ELF-1 (cell line): ENCODE results near the gene RNF111.
"Not testable (repeated sequence)": the region's sequence is repeated elsewhere in the genome, so short reads cannot be mapped to it uniquely, and the experiment has no call there.

Experiments used
- DNase-seq: peaks from one replicate; pipeline ENCODE4 v3.0.0-alpha.2; 2016; ENCODE audit warnings: low read depth, low spot score

The RNF111 gene

DNA sequence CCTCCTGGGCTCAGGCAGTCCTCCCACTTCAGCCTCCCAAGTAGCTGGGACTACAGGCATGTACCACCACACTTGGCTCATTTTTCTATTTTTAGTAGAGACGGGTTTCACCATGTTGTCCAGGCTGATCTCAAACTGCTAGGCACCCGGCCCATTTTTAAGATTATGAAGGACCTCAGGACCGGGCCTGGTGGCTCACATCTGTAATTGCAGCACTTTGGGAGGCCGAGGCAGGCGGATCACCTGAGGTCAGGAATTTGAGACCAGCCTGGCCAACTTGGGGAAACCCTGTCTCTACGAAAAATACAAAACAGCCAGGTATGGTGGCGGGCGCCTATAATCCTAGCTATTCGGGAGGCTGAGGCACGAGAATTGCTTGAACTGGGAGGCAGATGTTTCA, 12.8 kb downstream of the RNF111 start:
- not testable (repeated sequence) for DNase-seq

DNA sequence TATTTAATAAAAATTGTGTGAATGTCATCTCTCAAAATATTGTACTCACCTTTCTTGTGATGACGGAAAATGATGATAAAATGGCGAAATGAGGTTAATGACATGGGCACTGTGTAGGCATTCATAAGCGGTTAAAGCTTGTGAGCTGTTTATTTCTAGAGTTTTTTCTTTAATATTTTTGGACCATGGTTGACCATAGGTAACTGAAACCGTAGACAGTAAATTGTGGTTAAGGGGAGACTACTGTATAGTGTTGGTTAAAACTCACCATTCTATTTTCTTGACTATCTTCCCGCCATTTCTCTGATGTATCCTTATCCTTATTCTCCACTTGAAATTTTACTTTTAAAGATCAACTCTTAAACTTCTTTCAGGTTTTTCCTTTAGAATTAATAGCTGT, 14.5 kb downstream of the RNF111 start:
- no peak for DNase-seq

DNA sequence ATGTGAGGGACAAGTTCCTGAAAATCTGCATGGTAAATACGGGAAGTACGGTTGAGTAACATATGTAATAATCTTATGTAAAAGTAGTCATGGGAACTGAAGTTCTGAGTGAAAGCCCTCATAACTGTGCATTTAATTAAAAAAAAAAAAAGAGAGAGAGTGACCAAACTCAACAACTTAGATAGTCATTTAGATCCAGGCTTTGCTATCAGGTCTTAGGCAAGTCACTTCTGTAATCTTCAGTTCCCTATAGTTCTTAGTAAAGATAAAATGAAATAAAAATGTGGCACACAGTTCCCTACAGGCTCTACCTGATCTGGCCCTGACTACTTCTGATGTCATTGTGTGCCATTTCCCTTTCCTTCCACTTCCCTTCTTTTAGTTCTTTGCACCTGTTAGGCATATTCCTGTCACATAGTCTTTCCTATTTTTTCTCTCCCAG, 15.0 kb downstream of the RNF111 start:
- no peak for DNase-seq

DNA sequence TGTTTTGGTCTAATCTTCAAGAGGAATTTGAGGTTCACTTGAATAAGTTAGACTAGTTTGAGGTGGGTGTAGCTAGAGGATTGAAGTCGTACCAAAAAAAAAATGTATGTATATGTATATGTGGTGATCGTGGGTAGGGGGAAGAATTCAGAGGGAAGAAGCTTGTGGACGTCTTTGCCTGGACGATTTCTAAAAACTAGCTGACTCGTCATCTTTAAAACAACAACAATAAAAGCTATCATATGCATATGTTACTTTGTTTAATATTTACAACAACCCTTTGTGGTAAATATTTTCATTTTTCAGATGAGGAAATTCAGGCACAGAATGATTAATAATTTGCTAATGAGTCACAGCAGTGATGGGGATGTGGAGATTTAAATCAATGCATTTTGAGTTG, 18.1 kb downstream of the RNF111 start:
- DNase-seq, result no peak

DNA sequence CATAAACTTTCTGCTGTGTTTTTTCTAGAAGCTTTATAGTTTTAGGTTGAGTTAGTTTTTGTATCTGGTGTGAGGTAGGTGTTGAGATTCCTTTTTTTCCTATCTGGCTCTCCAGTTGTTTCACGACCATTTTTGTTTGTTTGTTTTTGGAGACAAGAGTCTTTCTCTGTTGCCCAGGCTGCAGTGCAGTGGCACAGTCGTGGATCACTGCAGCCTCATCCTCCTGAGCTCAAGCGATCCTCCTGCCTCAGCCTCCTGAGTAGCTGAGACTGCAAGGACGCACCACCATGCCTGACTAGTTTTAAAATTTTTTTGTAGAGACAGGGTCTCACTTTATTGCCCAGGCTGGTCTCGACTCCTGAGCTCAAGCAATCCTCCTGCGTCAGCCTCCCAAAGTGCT, 20.6 kb downstream of the RNF111 start:
- no peak for DNase-seq

DNA sequence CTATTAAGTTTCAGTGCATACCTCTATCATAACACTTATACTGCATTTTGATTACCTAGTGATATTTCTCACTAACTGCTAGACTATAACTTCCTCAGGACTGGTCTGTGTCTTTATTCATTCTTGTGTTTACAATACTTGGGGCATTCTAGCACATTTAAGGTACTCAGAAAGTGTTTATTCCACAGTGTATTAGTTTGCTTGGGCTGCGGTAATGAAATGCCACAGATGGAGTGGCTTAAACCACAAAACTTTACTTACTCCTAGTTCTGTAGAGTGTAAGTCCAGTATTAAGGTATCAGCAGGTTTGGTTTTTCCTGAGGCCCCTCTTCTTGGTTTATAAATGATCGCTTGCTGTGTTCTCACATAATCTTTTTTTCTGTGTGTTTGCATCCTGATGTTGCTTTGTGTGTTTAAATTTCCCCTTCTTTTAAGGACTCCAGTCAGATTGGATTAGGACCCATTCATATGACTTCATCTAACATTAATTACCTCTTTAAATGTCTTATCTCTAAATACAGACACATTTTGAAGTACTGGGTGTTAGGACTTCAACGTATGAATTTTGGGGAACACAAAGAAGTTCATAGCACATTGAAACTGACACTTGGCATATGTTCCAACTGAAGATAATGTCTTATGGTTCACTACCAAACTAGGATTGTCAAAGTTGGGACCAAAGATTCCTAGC, 23.9 kb downstream of the RNF111 start:
- DNase-seq, result no peak

DNA sequence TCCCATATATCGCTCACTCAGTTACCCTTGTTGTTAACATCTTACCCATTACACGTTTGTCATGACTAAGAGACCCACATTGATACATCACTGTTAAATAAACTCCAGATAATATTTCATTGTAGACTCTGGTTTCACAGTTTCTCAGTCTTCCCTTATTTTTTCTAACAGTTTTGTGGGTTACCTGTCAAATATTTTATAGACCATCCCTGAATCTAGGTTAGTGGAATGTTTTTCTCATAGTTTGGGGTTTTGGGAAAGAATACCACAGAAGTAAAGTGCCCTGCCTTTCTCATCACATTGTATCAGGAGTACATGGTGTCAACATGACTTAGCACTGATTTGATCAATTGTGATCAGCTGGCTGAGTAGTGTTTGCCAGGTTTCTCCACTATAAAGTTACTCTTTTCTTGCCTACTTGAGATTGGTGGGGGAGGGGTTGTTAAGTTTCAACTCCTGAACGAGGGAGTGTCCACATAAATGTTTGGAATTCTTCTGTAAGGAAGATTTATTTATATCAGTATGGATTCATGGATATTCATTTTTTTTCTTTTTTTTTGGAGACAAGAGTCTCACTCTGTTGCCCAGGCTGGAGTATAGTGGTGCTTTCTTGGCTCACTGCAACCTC, 25.9 kb downstream of the RNF111 start:
- no peak for DNase-seq

DNA sequence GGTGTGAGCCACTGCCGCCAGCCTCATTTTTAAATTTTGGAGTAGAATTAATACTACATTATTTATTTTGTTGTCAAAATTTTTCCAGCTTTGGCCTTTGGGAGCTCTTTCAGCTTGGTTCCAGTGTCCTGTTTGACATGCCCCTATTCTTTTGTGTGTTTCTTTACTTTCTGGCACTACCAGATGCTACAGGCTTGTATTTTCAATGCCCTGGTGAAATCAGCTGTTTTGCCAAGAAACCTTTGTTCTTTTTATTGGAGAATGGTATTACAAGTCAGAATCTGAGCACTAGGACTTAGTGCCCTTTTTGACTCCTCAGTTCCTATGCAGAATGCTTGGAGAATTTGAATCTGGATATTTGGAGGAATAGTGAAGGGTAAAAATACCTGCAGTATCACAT, 26.6 kb downstream of the RNF111 start:
- no peak for DNase-seq

DNA sequence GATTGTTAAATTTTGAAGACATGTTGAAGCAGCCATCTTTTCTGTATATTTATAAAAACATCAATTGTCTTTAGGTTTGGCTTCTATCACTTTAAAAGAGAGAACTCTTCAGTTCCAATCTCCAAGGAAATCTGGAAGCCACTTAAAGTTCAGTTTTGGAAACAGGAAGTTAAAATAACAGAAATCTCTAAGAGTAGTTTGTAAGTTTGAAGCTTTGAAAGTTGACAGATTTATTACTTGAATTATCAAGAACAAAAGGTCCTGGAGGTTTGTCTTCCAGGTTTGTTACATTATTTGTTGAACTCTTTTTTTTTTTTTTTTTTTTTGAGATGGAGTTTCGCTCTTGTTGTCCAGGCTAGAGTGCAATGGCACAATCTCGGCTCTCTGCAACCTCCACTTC, 30.0 kb downstream of the RNF111 start:
- no peak for DNase-seq

DNA sequence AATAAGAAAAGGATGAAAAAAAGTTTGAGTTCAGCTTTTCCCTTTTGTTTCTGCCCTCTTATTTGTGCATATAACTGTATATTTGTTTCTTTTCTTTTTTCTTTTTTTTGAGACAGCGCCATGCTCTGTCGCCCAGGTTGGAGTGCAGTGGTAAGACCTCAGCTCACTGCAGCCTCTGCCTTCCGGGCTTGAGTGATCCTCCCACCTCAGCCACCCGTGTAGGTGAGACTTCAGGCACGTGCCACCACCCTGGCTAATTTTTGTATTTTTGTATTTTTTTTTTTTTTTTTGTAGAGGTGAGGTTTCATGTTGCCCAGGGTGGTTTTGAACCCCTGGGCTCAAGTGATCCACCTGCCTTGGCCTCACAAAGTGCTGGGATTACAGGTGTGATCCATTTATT, 31.4 kb downstream of the RNF111 start:
- no peak for DNase-seq

DNA sequence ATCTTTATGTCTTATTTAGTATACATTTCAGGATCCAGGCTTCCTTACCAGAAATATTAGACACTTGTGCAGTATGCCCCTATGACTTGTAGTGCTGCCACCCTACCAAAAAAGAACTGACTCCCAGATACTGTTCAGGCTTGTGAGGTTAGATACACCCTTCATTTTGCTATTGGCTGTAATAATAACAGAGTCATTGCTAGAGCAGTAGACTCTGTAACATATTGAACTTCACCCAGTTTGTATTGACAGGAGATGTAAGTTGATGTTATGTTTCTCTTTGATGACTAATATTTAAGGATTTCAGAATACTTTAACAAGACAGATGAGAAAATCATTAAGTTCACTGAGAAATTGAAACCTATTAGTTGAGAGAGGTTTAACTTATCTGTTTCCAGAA, 32.9 kb downstream of the RNF111 start:
- no peak for DNase-seq

DNA sequence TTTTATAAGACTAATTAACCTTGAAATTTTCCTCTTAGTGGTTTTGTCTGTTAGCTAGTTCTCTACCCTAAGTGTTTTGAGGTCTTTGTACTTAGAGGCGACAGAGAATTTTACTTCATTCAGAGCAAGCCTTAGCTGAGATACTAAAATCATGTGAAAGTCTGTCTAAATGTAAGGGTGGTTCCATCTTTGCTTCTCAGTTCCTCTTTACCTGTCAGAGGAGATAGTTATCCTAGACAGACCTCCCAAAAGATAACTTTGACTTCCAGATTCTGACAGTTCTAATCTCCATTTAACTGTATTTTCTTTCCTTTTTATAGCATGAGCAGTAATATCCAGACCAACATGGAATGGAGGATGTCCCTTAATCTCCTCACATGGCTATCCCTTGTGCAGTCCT, 34.7 kb downstream of the RNF111 start:
- no peak for DNase-seq

DNA sequence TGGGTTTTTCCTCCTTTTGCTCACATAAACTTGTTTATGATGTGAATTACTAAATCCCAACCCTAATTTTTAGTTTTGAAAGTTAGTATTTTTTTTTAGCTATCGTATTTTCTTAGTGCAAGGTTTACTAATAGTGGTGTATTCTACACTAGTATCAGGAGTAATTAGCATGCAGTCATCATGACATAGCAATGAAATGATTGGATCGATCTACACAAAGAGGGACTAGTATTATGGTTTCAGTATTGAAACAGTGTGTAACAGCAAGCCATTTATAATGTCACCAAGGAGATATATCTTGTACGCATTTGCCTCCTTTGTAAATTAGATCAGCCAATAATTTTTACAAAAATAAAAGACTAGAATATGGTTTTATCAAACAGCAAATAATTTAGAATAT, 38.7 kb downstream of the RNF111 start:
- DNase-seq, result no peak

DNA sequence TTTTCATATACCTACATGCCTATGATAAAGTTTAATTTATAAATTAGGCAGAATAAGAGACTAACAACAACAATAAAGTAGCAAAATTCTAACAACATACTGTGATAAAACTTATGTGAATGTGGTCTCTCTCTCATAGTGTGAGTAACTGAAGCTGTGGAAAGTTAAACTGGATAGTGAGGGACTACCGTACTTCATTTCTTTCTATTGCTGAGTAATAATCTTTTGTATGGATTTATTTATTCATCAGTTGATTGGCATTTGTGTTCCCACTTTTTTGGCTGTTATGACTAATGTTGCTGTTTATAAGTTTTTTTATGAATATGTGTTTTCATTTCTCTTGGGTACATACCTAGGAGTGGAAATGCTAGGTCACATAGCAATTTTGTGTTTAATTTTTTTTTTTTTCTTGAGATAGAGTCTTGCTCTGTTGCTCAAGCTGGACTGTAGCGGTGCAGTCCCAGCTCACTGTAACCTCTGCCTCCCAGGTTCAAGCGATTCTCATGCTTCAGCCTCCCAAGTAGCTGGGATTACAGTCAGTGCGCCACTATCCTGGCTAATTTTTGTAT, 41.0 kb downstream of the RNF111 start:
- DNase-seq, result no peak

DNA sequence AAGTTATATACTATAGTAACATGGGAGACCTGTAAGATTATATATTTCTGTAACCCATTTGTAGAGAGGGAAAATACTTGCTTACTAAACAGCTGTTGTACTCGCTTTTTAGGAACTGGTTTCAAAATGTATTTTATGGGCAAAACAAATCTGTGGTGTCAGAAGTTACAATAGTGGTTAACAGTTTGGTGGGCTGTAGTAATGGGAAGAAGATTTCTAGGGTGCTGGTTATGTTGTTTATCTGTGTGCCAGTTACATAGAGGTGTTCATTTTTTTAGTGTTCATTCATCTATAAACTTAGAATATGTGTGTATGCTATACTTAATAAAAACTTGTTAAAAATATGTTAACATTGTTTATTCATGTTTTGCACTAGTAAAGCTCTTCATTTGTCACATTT, 42.1 kb downstream of the RNF111 start:
- DNase-seq, result no peak

DNA sequence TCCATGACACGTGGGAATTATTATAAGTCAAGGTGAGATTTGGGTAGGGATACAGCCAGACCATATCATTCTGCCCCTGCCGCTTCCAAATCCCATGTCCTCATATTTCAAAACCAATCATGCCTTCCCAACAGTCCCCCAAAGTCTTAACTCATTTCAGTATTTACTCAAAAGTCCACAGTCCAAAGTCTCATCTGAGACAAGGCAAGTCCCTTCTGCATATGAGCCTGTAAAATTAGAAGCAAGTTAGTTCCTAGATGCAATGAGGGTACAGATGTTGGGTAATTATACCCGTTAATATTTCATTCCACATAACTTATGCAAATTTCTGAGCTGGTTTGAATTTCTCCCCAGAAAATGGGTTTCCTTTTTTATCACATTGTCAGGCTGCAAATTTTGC, 47.7 kb downstream of the RNF111 start:
- no peak for DNase-seq

DNA sequence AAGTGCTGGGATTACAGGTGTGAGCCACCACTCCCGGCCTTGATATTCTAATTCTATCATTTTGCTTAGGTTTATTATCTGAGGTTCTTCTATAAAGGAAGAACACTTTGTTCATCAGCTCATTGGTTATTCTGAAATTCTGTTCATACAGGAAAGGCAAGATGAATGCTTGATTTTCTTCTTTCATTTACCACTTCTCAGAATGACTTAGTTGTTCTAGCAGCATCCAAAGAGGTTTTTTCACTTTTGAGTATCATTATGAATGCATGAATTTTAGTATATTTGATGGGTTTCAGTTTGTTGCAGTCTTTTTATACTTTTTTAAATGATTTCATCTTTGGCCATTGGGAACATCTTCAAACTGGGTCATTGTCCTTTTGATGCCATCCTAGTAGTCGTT, 51.8 kb downstream of the RNF111 start:
- DNase-seq, result no peak

DNA sequence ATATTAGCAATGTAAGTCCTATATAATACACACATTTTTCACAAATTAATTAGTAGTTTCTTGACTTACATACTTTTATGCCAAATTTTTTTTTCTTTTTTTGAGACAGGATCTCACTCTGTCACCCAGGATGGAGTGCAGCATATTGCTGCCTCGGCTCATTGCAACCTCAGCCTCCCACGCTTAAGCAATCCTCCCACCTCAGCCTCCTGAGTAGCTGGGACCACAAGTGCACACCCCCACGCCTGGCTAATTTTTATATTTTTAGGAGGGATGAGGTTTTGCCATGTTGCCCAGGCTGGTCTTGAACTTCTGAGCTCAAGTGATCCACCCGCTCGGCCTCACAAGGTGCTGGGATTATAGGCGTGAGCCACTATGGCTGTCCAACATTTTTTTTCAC, 54.6 kb downstream of the RNF111 start:
- no peak for DNase-seq

DNA sequence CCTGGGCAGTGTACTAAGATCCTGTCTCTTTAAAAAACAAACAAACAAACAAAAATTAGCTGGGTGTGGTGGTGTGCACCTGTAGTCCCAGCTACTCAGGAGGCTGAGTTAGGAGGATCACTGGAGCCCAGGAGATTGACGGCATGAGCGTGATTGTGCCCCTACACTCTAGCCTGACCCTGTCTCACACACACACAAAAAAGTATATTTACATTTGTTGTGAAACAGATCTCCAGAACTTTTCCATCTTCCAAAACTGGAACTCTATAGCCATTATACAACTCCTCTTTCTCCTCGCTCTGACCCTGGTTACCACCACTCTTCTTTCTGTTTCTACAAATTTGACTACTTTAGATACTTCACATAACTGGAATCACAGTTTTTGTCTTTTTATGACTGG, 61.4 kb downstream of the RNF111 start:
- DNase-seq, result no peak

DNA sequence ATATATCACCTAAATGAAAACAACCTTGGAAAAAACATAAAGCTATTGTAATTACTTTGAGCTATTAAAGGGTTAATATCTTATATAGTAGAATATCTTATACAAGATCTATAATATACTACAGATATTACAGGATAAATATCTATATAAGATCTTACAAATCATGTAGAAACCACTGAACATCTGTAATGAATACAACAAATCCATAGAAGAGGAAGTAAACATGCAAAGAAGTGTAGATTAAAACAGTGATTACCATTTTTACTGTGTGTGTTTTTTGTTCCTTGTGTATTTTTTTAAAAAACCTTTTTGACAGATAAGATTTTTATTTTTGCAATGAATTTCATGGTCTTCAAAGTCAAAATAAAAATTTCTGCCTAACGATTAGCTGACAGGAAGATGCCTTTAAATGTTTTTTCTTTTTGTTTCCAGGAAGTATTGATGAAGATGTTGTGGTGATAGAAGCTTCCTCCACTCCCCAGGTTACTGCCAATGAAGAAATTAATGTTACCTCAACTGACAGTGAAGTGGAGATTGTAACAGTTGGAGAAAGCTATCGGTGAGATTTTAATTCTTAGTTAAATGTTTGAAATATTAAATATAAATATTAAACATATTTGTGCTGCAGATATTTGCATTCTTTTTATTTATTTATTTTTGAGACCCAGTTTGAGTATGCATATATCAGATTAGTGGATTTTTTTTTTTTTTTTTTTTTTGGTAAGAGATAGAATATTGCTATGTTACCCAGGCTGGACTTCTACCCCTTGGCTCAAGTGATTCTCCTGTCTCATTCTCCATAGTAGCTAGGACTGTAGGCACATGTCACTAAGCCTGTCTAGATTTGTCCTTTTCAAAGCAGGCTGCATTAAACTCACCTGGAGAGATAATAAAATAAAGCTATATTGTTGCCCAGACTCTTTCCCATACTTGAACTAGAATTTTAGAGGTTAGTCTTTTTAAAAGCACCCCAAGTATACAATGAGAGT, 64.7 kb downstream of the RNF111 start:
- DNase-seq, result no peak

DNA sequence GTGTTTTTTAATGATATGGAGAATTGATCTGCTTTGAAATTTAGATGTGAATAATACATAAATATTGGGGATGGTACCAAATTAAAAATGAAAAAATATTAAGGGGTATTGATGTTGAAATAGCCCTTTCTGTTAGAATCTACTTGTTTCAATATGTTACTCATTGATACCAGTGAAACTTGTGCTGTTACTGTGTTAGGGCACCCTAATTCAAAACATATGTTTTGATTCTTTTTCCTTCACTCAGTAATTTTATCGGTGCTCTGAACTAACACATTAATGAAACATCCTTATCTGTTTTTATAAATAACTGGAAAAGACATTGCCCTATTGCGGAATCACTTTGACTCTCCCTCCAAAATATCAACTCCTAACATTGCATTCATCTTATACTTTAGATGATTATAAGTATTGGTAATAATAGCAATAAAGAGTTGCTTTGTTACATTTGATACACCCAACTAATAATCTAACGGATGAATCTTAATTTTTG, 65.5 kb downstream of the RNF111 start:
- DNase-seq, result no peak

DNA sequence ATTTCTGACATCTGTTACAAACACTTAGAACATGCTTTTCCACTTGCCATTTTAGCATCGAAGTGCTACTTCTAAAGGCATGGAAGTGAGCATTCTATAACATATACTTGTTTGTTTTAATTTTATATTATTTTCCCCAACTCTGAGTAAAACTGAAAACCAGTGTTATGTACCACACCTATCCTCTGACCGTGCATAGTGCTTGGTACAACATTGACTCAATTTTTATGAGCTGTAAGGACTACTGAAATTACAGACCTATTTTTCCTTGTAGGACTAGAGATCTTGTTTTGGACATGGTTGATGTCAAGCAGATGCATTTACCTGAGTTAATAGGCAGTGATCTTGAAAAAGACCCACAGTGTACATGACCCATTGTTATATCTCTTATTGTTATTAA, 66.0 kb downstream of the RNF111 start:
- DNase-seq, result no peak
